ENCODE data around the gene NSG1. TPM values are rescaled to one million over a fixed set of nuclear protein-coding genes. Genes with fewer than 3 reads are reported as not detected.
"Not testable (repeated sequence)": the region's sequence is repeated elsewhere in the genome, so short reads cannot be mapped to it uniquely, and the experiment has no call there.

NSG1 gene
- total and polyA plus RNA-seq, 2 of the 13 experiments (the other 11 are each of a cell fraction or from before 2014, with no cell fraction given), result not detected

GRCh38 chr4:4420421-4420820, 33.5 kb downstream of the NSG1 start:
- in situ Hi-C loops (cut with HindIII; ENCODE audit: extremely low pct_ligation_motif_present, low pct_unique_long_range_greater_than_20kb) (no loop called here), intact Hi-C loops (cut with micrococcal nuclease; ENCODE audit: unreplicated experiment) (no loop called here)
- peaks cover 25 to 45% of the 10 kb centered on the region in 2 experiments; a peak in 4 of 5 replicates for H3K36me3 ChIP-seq (replicated peaks in 1 of 2; ENCODE audit: control insufficient read depth in 1 of 2, insufficient read depth in 2 of 2, low read length in 2 of 2)
- no peaks in the 10 kb centered on the region for H3K79me2 ChIP-seq (ENCODE audit: insufficient read depth, low read length)
- WGBS (ENCODE audit: low lambda C conversion rate), result no CpG with 5 or more reads among the region's 12 CpGs
- H3K9me3 ChIP-seq (ENCODE audit: low read length), result no peaks in the 10 kb centered on the region
- H4K20me1 ChIP-seq (ENCODE audit: insufficient read depth, low read length), result no peaks in the 10 kb centered on the region
- TF ChIP-seq ZNF207 (IDR thresholded peaks at IDR 0.05; ENCODE audit: borderline replicate concordance) (no peak), XBP1 (CRISPR knock-in tag; IDR thresholded peaks at IDR 0.05) (no peak), CBX5 (CRISPR knock-in tag; IDR thresholded peaks at IDR 0.05; ENCODE audit: borderline replicate concordance) (no peak)
- BruUV-seq (replicated peaks), result no TSS peak
- no peaks in the 10 kb centered on the region for H3K4me1 ChIP-seq (ENCODE audit: insufficient read depth, low read length)
- no peak overlapping the region for H3K27ac ChIP-seq (ENCODE audit: extremely low read length, insufficient read depth, low read length)
- FAIRE-seq, result no peak
- ATAC-seq, result no peak
- H3K4me2 ChIP-seq (ENCODE audit: low read depth, low read length), result no peak overlapping the region
- DNase-seq (ENCODE audit: low spot score), result no peak
- CTCF ChIA-PET (ENCODE audit: low intra/inter-chr PET ratio, low total read pairs), result no interaction called here
- POLR2A ChIA-PET, result no interaction called here
- no peaks in the 10 kb centered on the region for H3K27me3 ChIP-seq (ENCODE audit: control insufficient read depth in 1 of 2, insufficient read depth in 2 of 2, low read length in 2 of 2)
- H3K9ac ChIP-seq (ENCODE audit: insufficient read depth, low read depth, low read length), result no peak overlapping the region
- H2AFZ ChIP-seq (ENCODE audit: low read length), result no peak overlapping the region
- H3K4me3 ChIP-seq (replicated peaks in 1 of 3; ENCODE audit: insufficient read depth in 1 of 3, low read depth in 2 of 3, low read length in 3 of 3), result no peak overlapping the region

- WGBS (ENCODE audit: low lambda C conversion rate), result 96% methylated on average over 11 of the region's 11 CpGs
- H2AFZ ChIP-seq (ENCODE audit: low read length), result no peak overlapping the region
- H3K79me2 ChIP-seq (ENCODE audit: insufficient read depth, low read length), result no peaks in the 10 kb centered on the region
- no peaks in the 10 kb centered on the region for H3K27me3 ChIP-seq (ENCODE audit: control insufficient read depth in 1 of 2, insufficient read depth in 2 of 2, low read length in 2 of 2)
- no peak for DNase-seq (ENCODE audit: low spot score)
- in situ Hi-C loops (cut with HindIII; ENCODE audit: extremely low pct_ligation_motif_present, low pct_unique_long_range_greater_than_20kb) (no loop called here), intact Hi-C loops (cut with micrococcal nuclease; ENCODE audit: unreplicated experiment) (no loop called here)
- H3K4me1 ChIP-seq (ENCODE audit: insufficient read depth, low read length), result no peaks in the 10 kb centered on the region
- CTCF ChIA-PET (ENCODE audit: low intra/inter-chr PET ratio, low total read pairs), result no interaction called here
- ATAC-seq, result no peak
- POLR2A ChIA-PET, result no interaction called here
- no peaks in the 10 kb centered on the region for H4K20me1 ChIP-seq (ENCODE audit: insufficient read depth, low read length)
- no peak for FAIRE-seq
- H3K36me3 ChIP-seq (replicated peaks in 1 of 2; ENCODE audit: control insufficient read depth in 1 of 2, insufficient read depth in 2 of 2, low read length in 2 of 2), result peaks cover 25 to 48% of the 10 kb centered on the region in 2 experiments; a peak in 4 of 5 replicates
- H3K4me3 ChIP-seq (replicated peaks in 1 of 3; ENCODE audit: insufficient read depth in 1 of 3, low read depth in 2 of 3, low read length in 3 of 3), result no peak overlapping the region
- H3K9me3 ChIP-seq (ENCODE audit: low read length), result no peaks in the 10 kb centered on the region
- no peak for TF ChIP-seq GFI1 (CRISPR knock-in tag; IDR thresholded peaks at IDR 0.05; ENCODE audit: borderline replicate concordance)
- BruUV-seq (replicated peaks), result no TSS peak
- H3K27ac ChIP-seq (ENCODE audit: extremely low read length, insufficient read depth, low read length), result no peak overlapping the region
- H3K9ac ChIP-seq (ENCODE audit: insufficient read depth, low read depth, low read length), result no peak overlapping the region
- no peak overlapping the region for H3K4me2 ChIP-seq (ENCODE audit: low read depth, low read length)
These were observed 34.5 kb downstream of the NSG1 start for GRCh38 chr4:4421356-4421755.

DNA sequence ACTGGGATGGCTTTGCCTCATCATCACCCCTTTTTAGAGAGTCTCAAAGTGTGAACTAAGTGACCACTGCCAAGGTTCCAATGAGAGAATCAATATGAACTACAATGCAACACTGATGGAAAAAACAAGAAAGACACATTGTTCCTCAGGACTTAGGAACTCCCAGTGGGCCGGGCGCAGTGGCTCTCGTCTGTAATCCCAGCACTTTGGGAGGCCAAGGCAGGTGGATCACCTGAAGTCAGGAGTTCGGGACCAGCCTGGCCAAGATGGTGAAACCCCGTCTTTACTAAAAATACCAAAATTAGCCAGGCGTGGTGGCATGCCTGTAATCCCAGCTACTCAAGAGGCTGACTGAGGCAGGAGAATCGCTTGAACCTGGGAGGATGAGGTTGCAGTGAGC, 35.2 kb downstream of the NSG1 start:
- BruUV-seq (replicated peaks); CTCF ChIA-PET (ENCODE audit: low intra/inter-chr PET ratio, low total read pairs); H3K9ac ChIP-seq (ENCODE audit: insufficient read depth, low read depth, low read length); H3K27ac ChIP-seq (ENCODE audit: extremely low read length, insufficient read depth, low read length); H3K9me3 ChIP-seq (ENCODE audit: low read length); FAIRE-seq; DNase-seq (ENCODE audit: low spot score); H3K27me3 ChIP-seq (ENCODE audit: control insufficient read depth in 1 of 2, insufficient read depth in 2 of 2, low read length in 2 of 2); ATAC-seq; H4K20me1 ChIP-seq (ENCODE audit: insufficient read depth, low read length); intact Hi-C loops (cut with micrococcal nuclease; ENCODE audit: unreplicated experiment); H3K4me3 ChIP-seq (replicated peaks in 1 of 3; ENCODE audit: insufficient read depth in 1 of 3, low read depth in 2 of 3, low read length in 3 of 3); H3K79me2 ChIP-seq (ENCODE audit: insufficient read depth, low read length); POLR2A ChIA-PET; H3K4me1 ChIP-seq (ENCODE audit: insufficient read depth, low read length); H2AFZ ChIP-seq (ENCODE audit: low read length); in situ Hi-C loops (cut with HindIII; ENCODE audit: extremely low pct_ligation_motif_present, low pct_unique_long_range_greater_than_20kb); H3K4me2 ChIP-seq (ENCODE audit: low read depth, low read length): not testable (repeated sequence)
- H3K36me3 ChIP-seq (replicated peaks in 1 of 2; ENCODE audit: control insufficient read depth in 1 of 2, insufficient read depth in 2 of 2, low read length in 2 of 2), result peaks cover 25 to 56% of the 10 kb centered on the region in 2 experiments; a peak in 4 of 5 replicates
- 94% methylated on average over 7 of the region's 7 CpGs for WGBS (ENCODE audit: low lambda C conversion rate)

All from HepG2 (cell line).